Measurements from ENCODE around the gene MEGF11. TPM values are rescaled to one million over a fixed set of nuclear protein-coding genes. Genes with fewer than 3 reads are reported as not detected.

MEGF11 gene
- total and polyA plus RNA-seq, 4 donors, result 0.16 to 1.5 (median 0.50) TPM

- H3K27ac ChIP-seq (ENCODE audit: low read depth in 1 of 2, low read length in 1 of 2), result no peak overlapping the region
- TF ChIP-seq CTCF (IDR thresholded peaks at IDR 0.05; ENCODE audit: control extremely low read depth, extremely low read depth), result no peak
- peaks cover 0 to 11% (median 0%) of the 10 kb centered on the region in 5 donors for H3K4me1 ChIP-seq (ENCODE audit: control insufficient read depth in 5 of 5, insufficient read depth in 5 of 5, low read length in 5 of 5)
- no peaks in the 10 kb centered on the region for H3K36me3 ChIP-seq (ENCODE audit: control insufficient read depth in 4 of 4, insufficient read depth in 4 of 4, low read length in 4 of 4)
- H3K4me3 ChIP-seq, result no peak overlapping the region
- H3K9me3 ChIP-seq (ENCODE audit: control insufficient read depth in 4 of 4, insufficient read depth in 3 of 4, low read length in 3 of 4), result no peaks in the 10 kb centered on the region
- 61 to 78% methylated on average over 2 of the region's 2 CpGs for WGBS, 2 donors
- H3K27me3 ChIP-seq (ENCODE audit: control insufficient read depth in 3 of 3, insufficient read depth in 3 of 3, low read length in 2 of 3), result peaks cover 0 to 3% (median 3%) of the 10 kb centered on the region in 3 donors
- no peak overlapping the region for H3K9ac ChIP-seq (ENCODE audit: insufficient read depth in 1 of 2, low read length in 2 of 2)
- no peak for DNase-seq
- no peak for ATAC-seq (ENCODE audit: insufficient read depth, low FRiP score)
These were observed 96.0 kb downstream of the MEGF11 start for GRCh38 chr15:66157507-66157906.

- Histone ChIP-seq H3K9ac (ENCODE audit: insufficient read depth in 1 of 2, low read length in 2 of 2) (no peak overlapping the region), H3K4me1 (ENCODE audit: control insufficient read depth in 5 of 5, insufficient read depth in 5 of 5, low read length in 5 of 5) (peaks cover 0 to 11% (median 0%) of the 10 kb centered on the region in 5 donors), H3K36me3 (ENCODE audit: control insufficient read depth in 4 of 4, insufficient read depth in 4 of 4, low read length in 4 of 4) (no peaks in the 10 kb centered on the region), H3K4me3 (no peak overlapping the region), H3K27ac (ENCODE audit: low read depth in 1 of 2, low read length in 1 of 2) (no peak overlapping the region), H3K9me3 (ENCODE audit: control insufficient read depth in 4 of 4, insufficient read depth in 3 of 4, low read length in 3 of 4) (no peaks in the 10 kb centered on the region), H3K27me3 (ENCODE audit: control insufficient read depth in 3 of 3, insufficient read depth in 3 of 3, low read length in 2 of 3) (peaks cover 0 to 3% (median 3%) of the 10 kb centered on the region in 3 donors)
- DNase-seq (no peak), ATAC-seq (ENCODE audit: insufficient read depth, low FRiP score) (no peak)
- WGBS, 2 donors, result 71 to 72% methylated on average over 10 of the region's 10 CpGs
- no peak for TF ChIP-seq CTCF (IDR thresholded peaks at IDR 0.05; ENCODE audit: control extremely low read depth, extremely low read depth)
These were observed 97.1 kb downstream of the MEGF11 start for GRCh38 chr15:66156310-66156975.

- no peaks in the 10 kb centered on the region for H3K9me3 ChIP-seq (ENCODE audit: control insufficient read depth in 4 of 4, insufficient read depth in 3 of 4, low read length in 3 of 4)
- H3K27me3 ChIP-seq (ENCODE audit: control insufficient read depth in 3 of 3, insufficient read depth in 3 of 3, low read length in 2 of 3), result peaks cover 0 to 3% (median 3%) of the 10 kb centered on the region in 3 donors
- WGBS, 2 donors, result 87 to 95% methylated on average over 5 of the region's 5 CpGs
- peaks cover 0 to 11% (median 0%) of the 10 kb centered on the region in 5 donors for H3K4me1 ChIP-seq (ENCODE audit: control insufficient read depth in 5 of 5, insufficient read depth in 5 of 5, low read length in 5 of 5)
- no peak overlapping the region for H3K9ac ChIP-seq (ENCODE audit: insufficient read depth in 1 of 2, low read length in 2 of 2)
- ATAC-seq (ENCODE audit: insufficient read depth, low FRiP score), result no peak
- no peaks in the 10 kb centered on the region for H3K36me3 ChIP-seq (ENCODE audit: control insufficient read depth in 4 of 4, insufficient read depth in 4 of 4, low read length in 4 of 4)
- H3K4me3 ChIP-seq, result no peak overlapping the region
- no peak for DNase-seq
- H3K27ac ChIP-seq (ENCODE audit: low read depth in 1 of 2, low read length in 1 of 2), result no peak overlapping the region
- no peak for TF ChIP-seq CTCF (IDR thresholded peaks at IDR 0.05; ENCODE audit: control extremely low read depth, extremely low read depth)
These were observed 98.5 kb downstream of the MEGF11 start for GRCh38 chr15:66155065-66155464.
